SJCRH30 (cell line): ENCODE measurements around the gene SYNC. TPM values are rescaled to one million over a fixed set of nuclear protein-coding genes. Genes with fewer than 3 reads are reported as not detected.
A peak's percentile ranks its signal among the peaks of the same experiment; 100 is the strongest.

Source experiments
- DNase-seq, 2 experiments: peaks; one replicate each; pipeline ENCODE4 v3.0.0-alpha.2; 2015 to 2020
- H3K27ac ChIP-seq: fragments of 250-450 bp; sonication (Bioruptor Pico); 2 replicates; pipeline ENCODE4 v1.5.1; 2020; ENCODE audit warnings: mild to moderate bottlenecking, moderate library complexity
- H3K27me3 ChIP-seq: fragments of 250-450 bp; sonication (Bioruptor Pico); 2 replicates; pipeline ENCODE4 v1.5.1; 2020; ENCODE audit warnings: mild to moderate bottlenecking, moderate library complexity
- H3K36me3 ChIP-seq: fragments of 250-450 bp; sonication (Bioruptor Pico); 2 replicates; pipeline ENCODE4 v1.5.1; 2020; ENCODE audit warnings: mild to moderate bottlenecking, moderate library complexity
- H3K4me1 ChIP-seq: fragments of 250-450 bp; sonication (Bioruptor Pico); 2 replicates; pipeline ENCODE4 v1.5.1; 2020; ENCODE audit warnings: mild to moderate bottlenecking, moderate library complexity
- H3K4me3 ChIP-seq: fragments of 250-450 bp; sonication (Bioruptor Pico); 2 replicates; pipeline ENCODE4 v1.5.1; 2020; ENCODE audit warnings: mild to moderate bottlenecking, moderate library complexity
- H3K9me3 ChIP-seq: fragments of 250-450 bp; sonication (Bioruptor Pico); replicated peaks from 2 replicates; pipeline ENCODE4 v1.5.1; 2020; ENCODE audit warnings: mild to moderate bottlenecking, moderate library complexity
- total RNA-seq: library from RNA; depleted of rRNA; stranded (reverse); fragments of >200 nt; shearing (Covaris generic); gene quantifications from 2 replicates; pipeline ENCODE4 v1.2.3, GENCODE V29; 2014; rRNA removed

SYNC gene
- total RNA-seq = 1.1 and 1.6 TPM in 2 replicates

GRCh38 chr1:32702599-32703478, at the start of gene SYNC:
Gene SYNC, minus strand, starts transcription at chr1:32702770. Its CDS starts 110 bp downstream, at chr1:32702660.
- H3K9me3 ChIP-seq = no peaks in the 10 kb centered on the region
- peak within 1 kb of the TSS; percentile 82 for H3K27ac ChIP-seq
- no peaks in the 10 kb centered on the region for H3K27me3 ChIP-seq
- no peaks in the 10 kb centered on the region for H3K36me3 ChIP-seq
- peaks cover 17% of the 10 kb centered on the region; the same call in 1 of the 2 replicates for H3K4me1 ChIP-seq
- H3K4me3 ChIP-seq = peak within 1 kb of the TSS; percentile 67
- DNase-seq = peak; percentile 82 to 89

GRCh38 chr1:32749771-32750170, 47.2 kb upstream of the SYNC start:
- no peak overlapping the region for H3K4me3 ChIP-seq
- H3K4me1 ChIP-seq = no peaks in the 10 kb centered on the region
- no peaks in the 10 kb centered on the region for H3K9me3 ChIP-seq
- DNase-seq = no peak
- no peaks in the 10 kb centered on the region for H3K36me3 ChIP-seq
- H3K27me3 ChIP-seq = no peaks in the 10 kb centered on the region
- no peak overlapping the region for H3K27ac ChIP-seq

- Histone ChIP-seq H3K27me3 (no peaks in the 10 kb centered on the region), H3K4me1 (no peaks in the 10 kb centered on the region), H3K36me3 (no peaks in the 10 kb centered on the region), H3K27ac (no peak overlapping the region), H3K9me3 (no peaks in the 10 kb centered on the region), H3K4me3 (no peak overlapping the region)
- DNase-seq = no peak
These were observed 46.8 kb upstream of the SYNC start for GRCh38 chr1:32749332-32749731.

DNA sequence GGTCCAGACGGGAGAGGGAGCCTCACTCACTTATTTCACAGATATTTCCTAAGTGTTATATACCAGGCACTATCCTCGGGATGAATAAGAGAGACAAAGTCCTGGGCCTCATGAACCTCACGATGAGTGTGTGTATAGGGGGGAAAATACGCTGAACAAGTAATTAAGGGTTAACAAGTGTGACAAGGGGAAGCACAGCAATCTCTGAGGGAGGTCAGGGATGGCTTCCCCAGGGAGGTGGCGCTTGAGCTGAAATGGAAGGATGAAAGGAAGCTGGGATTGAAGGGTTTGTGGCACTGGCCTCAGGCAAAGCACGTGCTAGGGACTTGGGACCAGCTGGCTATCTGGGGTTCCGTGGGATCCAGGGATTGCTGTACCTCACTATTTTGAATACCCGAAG, 46.4 kb upstream of the SYNC start:
- Histone ChIP-seq H3K36me3 (no peaks in the 10 kb centered on the region), H3K27ac (no peak overlapping the region), H3K27me3 (no peaks in the 10 kb centered on the region), H3K4me3 (no peak overlapping the region), H3K4me1 (no peaks in the 10 kb centered on the region; the same call in 1 of the 2 replicates), H3K9me3 (no peaks in the 10 kb centered on the region)
- peak in 1 of 2 experiments; percentile 24 for DNase-seq

DNA sequence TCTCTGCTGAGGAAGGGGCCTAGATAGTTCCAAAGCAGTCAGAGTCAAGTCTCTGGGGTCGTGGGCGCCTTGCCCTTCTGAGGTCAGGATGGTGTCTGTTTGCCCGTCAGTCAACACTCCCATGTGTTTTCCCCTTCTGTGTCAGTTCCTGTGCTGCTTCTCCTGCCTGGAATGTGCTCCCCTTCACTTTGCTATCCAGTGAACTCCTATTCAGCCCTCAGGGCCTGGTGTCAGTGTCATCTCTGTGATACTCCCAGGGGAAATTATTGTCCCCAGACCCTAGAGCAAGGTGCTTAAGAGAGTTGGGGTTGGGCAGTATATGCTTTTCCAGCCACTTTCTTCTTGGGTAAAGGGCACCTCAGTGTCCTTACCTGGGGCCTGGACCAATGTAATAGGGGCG, 45.8 kb upstream of the SYNC start:
- Histone ChIP-seq H3K4me1 (peaks cover 4% of the 10 kb centered on the region; the same call in 1 of the 2 replicates), H3K36me3 (no peaks in the 10 kb centered on the region)

DNA sequence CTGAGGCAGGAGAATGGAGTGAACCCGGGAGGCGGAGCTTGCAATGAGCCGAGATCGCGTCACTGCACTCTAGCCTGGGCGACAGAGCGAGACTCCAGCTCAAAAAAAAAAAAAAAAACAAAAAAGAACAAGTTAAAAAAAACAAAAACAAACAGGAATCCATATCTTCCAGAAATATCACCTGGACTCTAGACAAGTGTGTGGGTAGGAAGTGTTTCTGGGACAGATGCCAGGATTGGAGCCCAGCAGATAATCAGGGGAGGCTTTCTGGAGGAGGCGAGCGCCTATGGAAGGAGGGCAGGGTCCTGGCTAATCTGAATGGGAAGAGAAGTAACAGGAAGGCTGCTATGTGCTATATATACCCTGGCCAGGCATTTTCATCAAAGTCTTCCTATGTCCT, 43.6 kb upstream of the SYNC start:
- Histone ChIP-seq H3K36me3 (no peaks in the 10 kb centered on the region), H3K27ac (no peak overlapping the region), H3K27me3 (no peaks in the 10 kb centered on the region), H3K4me1 (peaks cover 10% of the 10 kb centered on the region), H3K4me3 (no peak overlapping the region), H3K9me3 (no peaks in the 10 kb centered on the region)
- peak in 1 of 2 experiments; percentile 11 for DNase-seq

More for the DNA sequence above, 45.8 kb upstream of the SYNC start:
- no peak overlapping the region for H3K4me3 ChIP-seq
- no peaks in the 10 kb centered on the region for H3K27me3 ChIP-seq
- DNase-seq = peak in 1 of 2 experiments; percentile 13
- H3K27ac ChIP-seq = no peak overlapping the region
- H3K9me3 ChIP-seq = no peaks in the 10 kb centered on the region

- Histone ChIP-seq H3K27me3 (no peaks in the 10 kb centered on the region), H3K9me3 (no peaks in the 10 kb centered on the region), H3K4me1 (peaks cover 13% of the 10 kb centered on the region), H3K36me3 (no peaks in the 10 kb centered on the region), H3K4me3 (no peak overlapping the region), H3K27ac (no peak overlapping the region)
- no peak for DNase-seq
These were observed 41.5 kb upstream of the SYNC start for GRCh38 chr1:32744071-32744425.

DNA sequence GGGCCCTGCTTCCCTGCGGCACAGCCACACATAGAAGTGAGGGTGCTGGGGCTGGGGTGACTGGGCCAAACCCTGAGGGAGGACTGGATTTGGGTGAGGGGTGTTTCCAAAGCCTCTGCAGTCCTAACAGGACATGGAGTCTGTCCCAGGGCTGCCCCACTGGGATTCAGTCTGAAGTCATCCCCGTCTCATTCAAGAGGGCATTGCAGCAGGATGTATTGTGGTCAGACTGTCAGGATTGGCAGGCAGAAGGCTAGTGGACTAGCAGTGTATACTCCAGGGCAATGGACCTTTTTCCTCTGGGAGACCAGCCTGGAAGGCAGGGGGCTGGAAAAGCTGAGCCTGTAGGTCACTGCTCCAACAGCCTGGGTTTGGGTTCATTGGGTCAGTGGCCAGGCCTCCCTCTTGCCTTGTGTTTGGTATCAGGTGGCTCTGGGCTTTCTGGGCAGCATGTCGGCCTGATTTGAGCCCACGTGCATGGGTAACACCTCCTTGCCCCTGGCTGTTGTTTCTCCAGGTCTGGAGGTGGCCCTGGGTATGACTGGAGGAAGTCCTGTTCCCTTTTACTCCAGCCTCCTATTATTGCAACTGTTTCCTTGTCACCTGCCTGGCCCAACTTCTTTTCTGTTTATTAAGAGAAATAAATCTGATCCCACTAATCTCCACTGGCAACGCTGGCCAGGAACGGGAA, 41.0 kb upstream of the SYNC start:
- no peaks in the 10 kb centered on the region for H3K27me3 ChIP-seq
- peaks cover 13% of the 10 kb centered on the region for H3K4me1 ChIP-seq
- no peaks in the 10 kb centered on the region for H3K36me3 ChIP-seq
- H3K9me3 ChIP-seq = no peaks in the 10 kb centered on the region
- no peak overlapping the region for H3K4me3 ChIP-seq
- H3K27ac ChIP-seq = no peak overlapping the region
- DNase-seq = peak in 1 of 2 experiments; percentile 17

GRCh38 chr1:32742956-32743355, 40.4 kb upstream of the SYNC start:
- H3K4me3 ChIP-seq = no peak overlapping the region
- H3K27me3 ChIP-seq = no peaks in the 10 kb centered on the region
- peaks cover 13% of the 10 kb centered on the region for H3K4me1 ChIP-seq
- peak in 1 of 2 experiments; percentile 9 for DNase-seq
- H3K27ac ChIP-seq = no peak overlapping the region
- H3K36me3 ChIP-seq = no peaks in the 10 kb centered on the region
- H3K9me3 ChIP-seq = no peaks in the 10 kb centered on the region

GRCh38 chr1:32742199-32742947, 39.8 kb upstream of the SYNC start:
- H3K4me1 ChIP-seq = peaks cover 13% of the 10 kb centered on the region
- DNase-seq = peak; percentile 68 to 75
- no peak overlapping the region for H3K27ac ChIP-seq
- peak overlapping the region; percentile 70 for H3K4me3 ChIP-seq
- no peaks in the 10 kb centered on the region for H3K27me3 ChIP-seq
- H3K36me3 ChIP-seq = no peaks in the 10 kb centered on the region
- no peaks in the 10 kb centered on the region for H3K9me3 ChIP-seq

DNA sequence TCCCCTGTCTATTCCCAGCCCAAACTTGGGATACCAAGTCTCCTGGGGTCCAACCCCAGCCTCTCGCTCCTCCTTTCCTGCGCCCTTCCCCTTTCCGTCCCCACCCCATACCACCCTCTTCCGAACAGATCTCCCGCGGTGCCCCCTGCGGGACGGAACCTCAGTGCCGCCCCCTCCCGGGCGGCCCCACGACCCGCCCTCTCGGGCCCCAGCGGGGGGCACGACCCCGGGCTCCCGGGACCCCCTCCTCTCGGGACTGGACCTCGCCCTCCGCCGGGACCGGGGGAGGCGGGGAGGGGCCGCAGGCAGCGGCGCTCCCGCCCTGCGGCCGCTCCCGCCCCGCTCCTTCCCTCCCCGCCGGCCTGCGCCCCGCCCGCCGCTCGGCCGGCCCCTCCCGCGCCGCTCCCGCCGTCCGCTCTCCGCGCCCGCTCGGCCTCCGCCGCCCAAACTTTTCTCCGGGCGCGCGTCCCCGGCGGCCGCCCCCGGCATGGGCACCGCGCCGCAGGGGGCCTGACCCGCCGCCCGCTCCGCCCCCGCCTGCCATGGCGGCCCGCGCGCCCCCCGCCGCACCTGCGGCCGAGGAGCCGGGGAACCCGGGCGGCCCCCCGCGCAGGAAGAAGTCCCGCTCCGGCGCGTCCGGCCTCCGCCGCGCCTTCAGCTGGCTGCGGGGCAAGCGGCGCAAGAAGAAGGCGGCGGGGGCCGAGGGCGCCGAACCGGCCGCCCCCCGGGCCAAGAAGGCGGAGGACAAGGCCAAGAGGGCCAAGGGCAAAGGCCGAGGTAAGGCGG, 39.0 kb upstream of the SYNC start:
- H3K36me3 ChIP-seq = no peaks in the 10 kb centered on the region
- peak; percentile 46 to 49 for DNase-seq
- no peaks in the 10 kb centered on the region for H3K9me3 ChIP-seq
- H3K27me3 ChIP-seq = no peaks in the 10 kb centered on the region
- H3K4me1 ChIP-seq = peaks cover 21% of the 10 kb centered on the region
- H3K4me3 ChIP-seq = peak overlapping the region; percentile 70
- no peak overlapping the region for H3K27ac ChIP-seq

DNA sequence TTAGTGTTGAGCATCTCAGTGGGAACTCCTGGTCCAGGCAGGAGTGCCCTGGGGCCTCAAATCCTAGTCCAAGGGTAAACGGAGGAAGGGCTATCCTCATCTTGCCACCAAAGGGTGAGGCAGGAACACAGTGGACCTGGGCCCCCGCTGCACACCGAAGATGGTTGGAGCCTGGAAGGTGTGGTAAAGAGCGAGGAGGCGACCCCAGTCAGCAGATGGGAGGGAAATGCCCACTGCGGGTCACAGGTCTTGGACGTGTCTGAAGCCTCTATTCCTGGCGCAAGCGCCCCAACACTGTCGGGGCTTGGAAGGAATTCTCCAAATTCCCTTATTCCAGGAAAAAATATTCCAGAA, 38.5 kb upstream of the SYNC start:
- no peaks in the 10 kb centered on the region for H3K9me3 ChIP-seq
- H3K36me3 ChIP-seq = no peaks in the 10 kb centered on the region
- peaks cover 23% of the 10 kb centered on the region for H3K4me1 ChIP-seq
- peak overlapping the region; percentile 70 for H3K4me3 ChIP-seq
- DNase-seq = no peak
- no peaks in the 10 kb centered on the region for H3K27me3 ChIP-seq
- H3K27ac ChIP-seq = no peak overlapping the region

GRCh38 chr1:32736812-32737791, 34.5 kb upstream of the SYNC start:
- H3K4me3 ChIP-seq = no peak overlapping the region
- H3K36me3 ChIP-seq = no peaks in the 10 kb centered on the region
- peaks cover 27% of the 10 kb centered on the region for H3K4me1 ChIP-seq
- no peaks in the 10 kb centered on the region for H3K9me3 ChIP-seq
- no peak overlapping the region for H3K27ac ChIP-seq
- H3K27me3 ChIP-seq = no peaks in the 10 kb centered on the region
- DNase-seq = peak in 1 of 2 experiments; percentile 18
